Sciatic nerve (tissue), 2 donors: ENCODE measurements around the gene ENG. TPM values are rescaled to one million over a fixed set of nuclear protein-coding genes. Genes with fewer than 3 reads are reported as not detected.
"Not testable (repeated sequence)": the region's sequence is repeated elsewhere in the genome, so short reads cannot be mapped to it uniquely, and the experiment has no call there.

Experiments
- ATAC-seq: fragments of 200-7000 bp; cut with Tn5 transposase; one replicate; pipeline ENCODE4 v1.9.1; 2020; ENCODE audit warnings: mild to moderate bottlenecking, moderate library complexity
- DNase-seq: peaks from one replicate; pipeline ENCODE4 v3.0.0-alpha.2; 2020; ENCODE audit warnings: low spot score
- intact Hi-C: fragments of 100-400 bp; cut with DNase I; formaldehyde crosslinking; loops from one replicate; pipeline ENCODE4 v1.14.2; 2022
- total RNA-seq: library from RNA; stranded (reverse); fragmentation: NEBNext Ultra II Directional; extraction: Animal tissue kit (Norgen Biotek cat#: 25700); gene quantifications from one replicate; pipeline ENCODE4 v1.2.1, GENCODE V29; 2021
- donor health status: DM: no; HTN: no; CAD: no.
- donor health status: DM: no; HTN: no; CAD: no.

ENG gene
- total RNA-seq, 1 donor from 2014 or later: 285 TPM

- DNase-seq, ATAC-seq, intact Hi-C loops: not testable (repeated sequence)
These were observed 27.3 kb upstream of the ENG start for GRCh38 chr9:127881715-127882114.

GRCh38 chr9:127880143-127880542, 25.7 kb upstream of the ENG start:
- ATAC-seq: no peak
- no peak for DNase-seq
- intact Hi-C loops: no loop called here

GRCh38 chr9:127878652-127879390, 24.4 kb upstream of the ENG start:
- intact Hi-C loops: no loop called here
- ATAC-seq: no peak
- no peak for DNase-seq

GRCh38 chr9:127878001-127878651, 23.7 kb upstream of the ENG start:
- intact Hi-C loops: no loop called here
- ATAC-seq (peak; percentile 0), DNase-seq (no peak)

- DNase-seq: peak; percentile 91
- ATAC-seq: peak; percentile 67
- intact Hi-C loops: no loop called here
These were observed 23.1 kb upstream of the ENG start, which contains the start of gene AK1 for GRCh38 chr9:127877566-127877998. Gene AK1, minus strand, starts transcription at chr9:127877675. Its CDS starts 3,058 bp downstream, at chr9:127874617.

- DNase-seq (peak; percentile 74), ATAC-seq (peak; percentile 18)
- intact Hi-C loops: no loop called here
These were observed 22.5 kb upstream of the ENG start for GRCh38 chr9:127876764-127877562.

- DNase-seq: no peak
- intact Hi-C loops: no loop called here
- ATAC-seq: no peak
These were observed 21.7 kb upstream of the ENG start for GRCh38 chr9:127876026-127876763.

GRCh38 chr9:127875306-127875966, 21.0 kb upstream of the ENG start:
- no peak for DNase-seq
- intact Hi-C loops: no loop called here
- ATAC-seq: no peak

GRCh38 chr9:127874301-127875221, 20.1 kb upstream of the ENG start:
- DNase-seq (no peak), ATAC-seq (no peak)
- intact Hi-C loops: loop anchor here (5.0 kb wide), 1 partner anchor 38 kb away; no protein-coding TSS in a partner anchor

- ATAC-seq (peak; percentile 52), DNase-seq (peak; percentile 88)
- intact Hi-C loops: loop anchor here (5.0 kb wide), 1 partner anchor 38 kb away; no protein-coding TSS in a partner anchor
These were observed 19.4 kb upstream of the ENG start for GRCh38 chr9:127873886-127874285.

GRCh38 chr9:127873223-127873691, 18.8 kb upstream of the ENG start:
- intact Hi-C loops: loop anchor here (5.0 kb wide), 1 partner anchor 39 kb away; no protein-coding TSS in a partner anchor
- ATAC-seq (no peak), DNase-seq (peak; percentile 65)

GRCh38 chr9:127872369-127873222, 18.1 kb upstream of the ENG start:
- ATAC-seq (no peak), DNase-seq (no peak)
- intact Hi-C loops: loop anchor here (5.0 kb wide), 1 partner anchor 40 kb away; no protein-coding TSS in a partner anchor

- ATAC-seq (no peak), DNase-seq (no peak)
- intact Hi-C loops: loop anchor here (5.0 kb wide), 1 partner anchor 41 kb away; no protein-coding TSS in a partner anchor
These were observed 17.1 kb upstream of the ENG start for GRCh38 chr9:127871531-127871930.

GRCh38 chr9:127870887-127871286, 16.4 kb upstream of the ENG start:
- no peak for ATAC-seq
- intact Hi-C loops: loop anchor here (5.0 kb wide), 1 partner anchor 41 kb away; no protein-coding TSS in a partner anchor
- no peak for DNase-seq

- intact Hi-C loops: loop anchor here (5.0 kb wide), 1 partner anchor 42 kb away; no protein-coding TSS in a partner anchor
- ATAC-seq, DNase-seq: not testable (repeated sequence)
These were observed 15.7 kb upstream of the ENG start for GRCh38 chr9:127870153-127870491.
